DLD1 (cell line): ENCODE results near the gene MAN1B1.

Experiments used
- in situ Hi-C: cut with HindIII; loops from 2 replicates; pipeline ENCODE4 v1.10.0; 2017; ENCODE audit warnings: low sequenced_read_pairs

Gene MAN1B1

DNA sequence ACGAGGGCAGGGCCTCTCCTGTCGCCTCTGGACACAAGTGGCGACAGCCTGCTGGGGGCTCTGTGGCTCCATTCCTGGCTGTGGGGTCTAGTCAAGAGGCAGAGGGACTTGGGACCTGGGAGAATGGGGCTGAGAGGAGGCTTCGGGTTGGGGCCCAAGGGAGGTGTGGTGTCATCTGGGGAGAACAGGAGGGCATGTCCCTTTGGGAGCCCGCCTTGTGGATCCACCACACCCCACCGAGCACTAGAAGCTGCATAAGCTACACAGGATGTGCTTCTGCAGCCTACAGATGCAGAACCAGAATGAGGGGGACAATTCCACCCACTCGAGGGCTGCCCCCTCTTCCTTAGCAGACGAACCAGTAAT, 3.9 kb upstream of the MAN1B1 start:
- in situ Hi-C loops, result no loop called here

GRCh38 chr9:137083394-137084004, 3.3 kb upstream of the MAN1B1 start:
- in situ Hi-C loops, result no loop called here

DNA sequence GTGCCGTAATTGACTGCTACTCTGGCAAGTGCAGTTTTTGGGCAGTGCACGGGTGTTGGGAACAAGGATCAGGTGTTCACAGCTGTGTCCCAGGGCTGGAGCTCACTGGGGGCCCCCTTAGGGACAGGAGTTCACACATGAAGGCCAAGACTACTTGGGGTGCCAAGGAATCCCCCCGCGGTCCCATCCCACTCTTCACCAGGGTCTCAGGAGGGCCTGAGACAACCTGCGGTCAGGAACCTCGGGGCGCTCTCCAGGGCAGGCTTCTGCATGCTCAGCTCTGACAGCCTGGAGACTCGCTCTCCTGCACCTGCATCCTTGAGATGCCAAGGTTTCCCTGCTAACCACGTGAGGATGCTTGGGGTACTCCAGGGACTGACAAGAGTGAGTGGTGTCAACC, 2.3 kb upstream of the MAN1B1 start:
- in situ Hi-C loops, result no loop called here

- in situ Hi-C loops, result no loop called here
Measured at GRCh38 chr9:137085920-137086530, 760 bp upstream of the MAN1B1 start.

DNA sequence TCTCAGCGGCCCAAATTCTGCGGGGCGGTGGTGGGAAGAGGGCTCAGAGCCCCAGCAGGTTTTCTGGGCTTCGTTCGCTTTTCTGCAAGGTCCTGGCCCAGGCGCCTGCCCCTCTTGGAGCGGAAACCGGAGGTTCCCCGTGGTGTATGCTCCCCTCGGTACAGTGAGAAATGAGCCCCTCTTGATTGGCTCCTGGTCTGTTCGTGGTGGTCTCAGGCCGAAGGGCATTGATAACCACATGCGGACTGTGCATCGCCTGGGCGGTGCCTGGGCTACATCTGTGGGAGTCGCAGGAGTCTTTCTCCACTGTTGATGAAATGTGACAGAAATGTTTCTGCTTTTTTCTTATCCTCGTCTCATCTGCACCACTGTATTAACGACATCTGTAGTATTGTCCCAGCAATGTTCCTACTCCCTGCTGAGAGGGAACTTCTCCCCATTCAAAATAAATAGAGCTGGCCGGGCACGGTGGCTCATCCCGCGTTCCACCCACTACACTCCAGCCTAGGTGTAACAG, 682 bp downstream of the MAN1B1 start:
- in situ Hi-C loops, result no loop called here

GRCh38 chr9:137088121-137088520, 1.3 kb downstream of the MAN1B1 start:
- in situ Hi-C loops, result no loop called here

DNA sequence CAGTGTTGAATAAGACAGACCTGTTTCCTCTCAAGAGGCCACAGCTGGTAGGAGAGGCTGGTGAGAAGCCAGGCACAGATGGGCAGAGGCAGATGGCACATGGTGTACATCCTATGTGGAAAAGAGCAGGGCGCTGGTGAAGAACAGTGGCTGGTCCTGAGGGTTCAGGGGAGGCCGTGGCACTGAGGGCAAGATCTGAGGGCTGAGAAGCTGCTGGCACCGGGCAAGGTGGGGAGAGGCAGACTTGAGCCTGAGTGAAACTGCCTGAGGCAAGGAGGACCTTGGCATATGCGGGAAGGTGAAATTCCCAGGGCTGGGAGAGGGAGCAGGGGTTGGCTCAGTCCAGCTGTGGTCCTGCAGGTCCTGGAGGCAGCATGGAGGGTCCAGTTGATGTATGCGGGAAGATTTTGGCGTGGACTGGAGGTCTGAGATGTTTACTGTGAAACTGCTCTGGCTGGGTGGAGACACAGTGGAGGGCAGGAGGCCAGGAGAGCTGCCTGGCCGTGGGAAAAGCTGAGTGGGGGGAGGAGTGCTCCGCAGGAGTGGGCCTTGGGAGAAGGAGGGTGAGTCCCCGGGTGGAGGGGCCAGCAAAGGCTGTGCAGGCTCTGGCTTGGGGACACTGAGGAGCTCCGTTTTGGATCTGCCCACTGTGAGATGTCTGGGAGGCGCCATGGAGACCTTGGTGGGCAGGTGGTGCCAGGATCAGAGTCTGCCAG, 2.6 kb downstream of the MAN1B1 start:
- in situ Hi-C loops, result no loop called here

DNA sequence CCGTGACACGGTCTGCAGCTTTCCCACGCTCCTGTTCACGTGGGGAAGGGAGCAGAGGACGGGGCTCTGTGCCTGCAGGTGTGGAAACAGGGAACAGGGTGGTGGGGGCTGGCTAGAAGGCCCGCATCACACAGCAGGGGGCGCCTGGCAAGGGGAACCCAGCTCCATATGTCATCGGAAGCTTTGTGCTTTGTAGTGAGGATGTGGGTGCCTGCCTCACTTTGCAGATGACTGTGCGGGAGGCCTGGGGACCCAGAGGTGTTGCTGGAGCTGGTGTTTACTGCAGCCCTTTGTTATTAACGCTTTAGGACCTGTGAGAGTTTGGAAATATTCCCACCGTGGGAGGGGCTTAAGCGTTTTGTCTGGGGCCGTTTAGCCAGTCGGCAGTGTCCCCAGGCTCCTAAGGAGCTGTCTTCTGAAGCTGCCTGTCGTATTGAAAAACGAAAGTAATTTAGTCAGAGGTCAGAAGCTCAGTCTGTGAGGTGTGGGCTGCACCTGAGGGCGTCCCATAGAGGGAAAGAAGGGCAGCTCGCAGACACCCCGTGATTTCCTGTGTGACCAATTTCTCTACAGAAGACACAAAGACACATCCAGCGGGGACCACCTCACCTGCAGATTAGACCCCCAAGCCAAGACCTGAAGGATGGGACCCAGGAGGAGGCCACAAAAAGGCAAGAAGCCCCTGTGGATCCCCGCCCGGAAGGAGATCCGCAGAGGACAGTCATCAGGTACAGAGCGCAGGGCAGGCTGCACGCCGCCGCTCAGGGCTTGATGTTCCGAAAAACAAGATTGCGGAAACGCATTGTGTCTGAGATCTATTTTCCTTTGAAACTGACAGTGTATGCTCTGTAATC, 9.1 kb downstream of the MAN1B1 start:
- in situ Hi-C loops, result no loop called here

DNA sequence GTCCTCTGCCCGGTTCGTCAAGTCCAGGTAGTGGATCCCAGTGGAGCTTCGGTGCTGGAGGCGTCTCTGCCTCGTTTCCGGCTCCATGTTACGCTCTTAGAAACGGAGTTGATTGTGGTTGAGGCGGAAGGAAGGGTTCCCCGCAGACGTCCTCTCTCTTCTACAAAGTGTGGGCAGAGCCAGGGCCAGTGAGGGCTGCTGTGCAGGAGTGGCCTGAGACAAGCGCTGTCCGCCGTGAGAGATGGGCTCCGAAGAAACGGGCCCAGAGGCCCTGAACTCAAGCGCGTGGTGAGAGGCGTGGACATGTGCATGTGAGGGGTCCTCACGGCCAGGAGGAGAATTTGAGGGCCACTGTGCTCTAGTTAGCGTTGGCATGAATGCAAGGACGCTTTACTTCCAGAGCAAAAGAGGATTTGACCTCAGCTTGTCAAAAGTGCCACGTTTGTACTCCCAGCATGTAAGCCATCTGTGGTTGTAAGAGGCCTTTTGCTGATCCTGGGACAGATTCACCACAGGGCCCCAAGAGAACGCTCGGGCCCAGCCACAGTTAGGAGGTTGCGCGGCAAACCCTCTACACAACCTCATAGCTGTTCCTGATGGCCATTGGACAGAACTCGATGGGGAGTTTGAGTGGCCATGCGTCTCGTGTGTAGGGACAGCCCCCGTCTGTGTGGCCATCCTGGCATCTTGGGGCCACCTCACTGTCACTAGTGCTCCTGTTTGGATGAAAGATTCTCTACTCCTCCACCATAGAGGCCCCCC, 10.2 kb downstream of the MAN1B1 start:
- in situ Hi-C loops, result no loop called here

- in situ Hi-C loops, result no loop called here
Measured at GRCh38 chr9:137097761-137098462, 11.1 kb downstream of the MAN1B1 start.

GRCh38 chr9:137099231-137099630, 12.4 kb downstream of the MAN1B1 start:
- in situ Hi-C loops, result no loop called here

DNA sequence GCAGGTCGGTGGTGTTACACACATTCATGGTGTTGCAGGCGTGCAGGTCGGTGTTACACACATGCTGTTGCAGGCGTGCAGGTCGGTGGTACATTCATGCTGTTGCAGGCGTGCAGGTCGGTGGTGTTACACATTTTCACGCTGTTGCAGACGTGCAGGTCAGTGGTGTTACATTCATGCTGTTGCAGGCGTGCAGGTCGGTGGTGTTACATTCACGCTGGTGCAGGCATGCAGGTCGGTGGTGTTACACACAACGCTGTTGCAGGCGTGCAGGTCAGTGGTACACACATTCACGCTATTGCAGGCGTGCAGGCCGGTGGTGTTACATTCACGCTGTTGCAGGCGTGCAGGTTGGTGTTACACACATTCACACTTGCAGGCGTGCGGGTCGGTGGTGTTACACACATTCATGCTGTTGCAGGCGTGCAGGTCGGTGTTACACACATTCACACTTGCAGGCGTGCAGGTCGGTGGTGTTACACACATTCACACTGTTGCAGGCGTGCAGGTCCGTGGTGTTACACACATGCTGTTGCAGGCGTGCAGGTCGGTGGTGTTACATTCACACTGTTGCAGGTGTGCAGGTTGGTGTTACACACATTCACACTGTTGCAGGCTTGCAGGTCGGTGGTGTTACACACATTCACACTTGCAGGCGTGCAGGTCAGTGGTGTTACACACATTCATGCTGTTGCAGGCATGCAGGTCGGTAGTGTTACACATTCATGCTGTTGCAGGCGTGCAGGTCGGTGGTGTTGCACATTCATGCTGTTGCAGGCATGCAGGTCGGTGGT, 16.6 kb downstream of the MAN1B1 start:
- in situ Hi-C loops, result no loop called here

GRCh38 chr9:137105814-137106661, 19.3 kb downstream of the MAN1B1 start:
- in situ Hi-C loops, result no loop called here

GRCh38 chr9:137106662-137107250, 20.0 kb downstream of the MAN1B1 start:
- in situ Hi-C loops, result no loop called here

DNA sequence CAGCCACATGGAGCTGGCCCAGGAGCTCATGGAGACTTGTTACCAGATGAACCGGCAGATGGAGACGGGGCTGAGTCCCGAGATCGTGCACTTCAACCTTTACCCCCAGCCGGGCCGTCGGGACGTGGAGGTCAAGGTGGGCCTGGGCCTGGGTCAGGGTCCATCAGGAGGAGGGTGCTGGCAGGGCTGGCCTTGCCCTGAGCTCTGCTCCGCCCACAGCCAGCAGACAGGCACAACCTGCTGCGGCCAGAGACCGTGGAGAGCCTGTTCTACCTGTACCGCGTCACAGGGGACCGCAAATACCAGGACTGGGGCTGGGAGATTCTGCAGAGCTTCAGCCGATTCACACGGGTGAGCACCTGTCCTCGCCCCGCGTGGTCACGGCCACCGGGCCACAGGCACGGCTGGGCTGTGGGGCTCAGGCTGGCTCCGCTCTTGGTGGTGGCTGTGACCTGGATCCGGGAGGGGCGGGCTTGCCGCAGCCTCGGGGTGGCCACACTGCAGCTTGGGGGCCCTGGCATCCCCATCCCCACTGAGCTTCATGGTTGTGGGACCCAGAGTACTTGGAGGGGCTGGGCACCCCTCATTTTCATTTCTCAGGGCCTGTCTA, 20.6 kb downstream of the MAN1B1 start:
- in situ Hi-C loops, result no loop called here

DNA sequence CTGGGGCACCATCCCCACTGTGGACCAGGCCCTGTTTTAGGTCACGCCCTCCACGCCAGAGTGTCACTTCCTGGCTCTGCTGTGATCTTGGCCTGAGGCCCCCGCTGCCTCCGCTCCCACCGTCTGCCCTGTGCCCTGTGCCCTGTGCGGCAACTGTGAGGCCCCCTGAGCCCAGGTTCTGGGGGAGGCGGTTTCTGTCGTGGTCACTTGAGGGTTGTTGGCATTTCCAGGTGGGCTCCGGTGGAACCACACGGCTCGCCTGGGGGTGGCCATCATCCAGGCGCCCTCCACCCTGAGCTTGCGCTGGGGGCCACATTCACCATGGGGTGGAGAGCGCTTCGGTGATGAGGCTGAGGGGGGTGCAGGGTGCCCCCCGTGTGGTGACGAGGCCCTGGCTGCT, 21.2 kb downstream of the MAN1B1 start:
- in situ Hi-C loops, result no loop called here

DNA sequence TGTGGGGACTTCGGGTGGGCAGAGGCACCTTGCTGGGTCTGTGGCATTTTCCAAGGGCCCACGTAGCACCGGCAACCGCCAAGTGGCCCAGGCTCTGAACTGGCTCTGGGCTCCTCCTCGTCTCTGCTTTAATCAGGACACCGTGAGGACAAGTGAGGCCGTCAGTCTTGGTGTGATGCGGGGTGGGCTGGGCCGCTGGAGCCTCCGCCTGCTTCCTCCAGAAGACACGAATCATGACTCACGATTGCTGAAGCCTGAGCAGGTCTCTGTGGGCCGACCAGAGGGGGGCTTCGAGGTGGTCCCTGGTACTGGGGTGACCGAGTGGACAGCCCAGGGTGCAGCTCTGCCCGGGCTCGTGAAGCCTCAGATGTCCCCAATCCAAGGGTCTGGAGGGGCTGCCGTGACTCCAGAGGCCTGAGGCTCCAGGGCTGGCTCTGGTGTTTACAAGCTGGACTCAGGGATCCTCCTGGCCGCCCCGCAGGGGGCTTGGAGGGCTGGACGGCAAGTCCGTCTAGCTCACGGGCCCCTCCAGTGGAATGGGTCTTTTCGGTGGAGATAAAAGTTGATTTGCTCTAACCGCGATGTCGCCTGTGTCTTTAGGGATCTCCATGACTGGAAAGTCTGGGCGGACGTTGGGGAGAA, 21.9 kb downstream of the MAN1B1 start:
- in situ Hi-C loops, result no loop called here
